H9 (cell line): ENCODE results near the gene MPST. TPM values are rescaled to one million over a fixed set of nuclear protein-coding genes. Genes with fewer than 3 reads are reported as not detected.

Experiments
- DNase-seq: peaks from one replicate; pipeline ENCODE4 v3.0.0-alpha.2; 2017
- H2AFZ ChIP-seq: one replicate; pipeline ENCODE4 v1.6.1; 2013; ENCODE audit warnings: mild to moderate bottlenecking, low read length, control low read depth, moderate library complexity
- H2AK5ac ChIP-seq: 2 replicates; pipeline ENCODE4 v1.6.1; 2013; ENCODE audit warnings: low read length, control low read depth, mixed read lengths; ENCODE audit not compliant: insufficient read length
- H2BK120ac ChIP-seq: one replicate; pipeline ENCODE4 v1.6.1; 2013; ENCODE audit warnings: low read depth, mild to moderate bottlenecking, low read length, control low read depth, inconsistent platforms; ENCODE audit not compliant: poor library complexity, severe bottlenecking
- H2BK12ac ChIP-seq: 2 replicates; pipeline ENCODE4 v1.6.1; 2013; ENCODE audit warnings: low read length, control low read depth, mixed read lengths, low read depth; ENCODE audit not compliant: insufficient read length
- H2BK15ac ChIP-seq: 2 replicates; pipeline ENCODE4 v1.6.1; 2013; ENCODE audit warnings: low read depth, low read length, control low read depth
- H2BK20ac ChIP-seq: one replicate; pipeline ENCODE4 v1.6.1; 2013; ENCODE audit warnings: low read depth, mild to moderate bottlenecking, low read length, control low read depth, inconsistent platforms; ENCODE audit not compliant: poor library complexity, severe bottlenecking
- H2BK5ac ChIP-seq: 2 replicates; pipeline ENCODE4 v1.6.1; 2013; ENCODE audit warnings: low read length, control low read depth, mixed read lengths; ENCODE audit not compliant: insufficient read length
- H3K14ac ChIP-seq: 2 replicates; pipeline ENCODE4 v1.6.1; 2013; ENCODE audit warnings: low read length, control low read depth; ENCODE audit not compliant: insufficient read depth
- H3K18ac ChIP-seq: 2 replicates; pipeline ENCODE4 v1.6.1; 2013; ENCODE audit warnings: low read depth, mild to moderate bottlenecking, mixed read lengths, low read length, control low read depth; ENCODE audit not compliant: insufficient read length
- H3K23ac ChIP-seq: 2 replicates; pipeline ENCODE4 v1.6.1; 2013; ENCODE audit warnings: low read length, control low read depth, mixed read lengths, low read depth; ENCODE audit not compliant: insufficient read length
- H3K23me2 ChIP-seq: 2 replicates; pipeline ENCODE4 v1.6.1; 2013; ENCODE audit warnings: low read depth, mild to moderate bottlenecking, mixed read lengths, low read length, control low read depth; ENCODE audit not compliant: insufficient read length, poor library complexity, severe bottlenecking
- H3K27ac ChIP-seq: 2 replicates; pipeline ENCODE4 v1.5.1; 2013; ENCODE audit warnings: low read length, control low read depth, mixed read lengths, low read depth; ENCODE audit not compliant: insufficient read length
- H3K27me3 ChIP-seq: 2 replicates; pipeline ENCODE4 v1.6.1; 2013; ENCODE audit warnings: low read length, control low read depth, inconsistent platforms; ENCODE audit not compliant: insufficient read depth
- H3K4ac ChIP-seq: 2 replicates; pipeline ENCODE4 v1.6.1; 2013; ENCODE audit warnings: low read depth, mild to moderate bottlenecking, control low read depth, inconsistent platforms, low read length, moderate library complexity
- H3K4me1 ChIP-seq: 2 replicates; pipeline ENCODE4 v1.6.1; 2013; ENCODE audit warnings: low read length, control low read depth, inconsistent platforms; ENCODE audit not compliant: insufficient read depth
- H3K4me2 ChIP-seq: 2 replicates; pipeline ENCODE4 v1.6.1; 2013; ENCODE audit warnings: low read length, control low read depth, mixed read lengths; ENCODE audit not compliant: insufficient read length, insufficient read depth
- H3K56ac ChIP-seq: 2 replicates; pipeline ENCODE4 v1.6.1; 2013; ENCODE audit warnings: low read depth, mild to moderate bottlenecking, mixed read lengths, low read length, control low read depth; ENCODE audit not compliant: insufficient read length
- H3K79me1 ChIP-seq: 2 replicates; pipeline ENCODE4 v1.6.1; 2013; ENCODE audit warnings: low read depth, mild to moderate bottlenecking, moderate library complexity, low read length, control low read depth, inconsistent platforms; ENCODE audit not compliant: insufficient read depth, poor library complexity, severe bottlenecking
- H3K79me2 ChIP-seq: 2 replicates; pipeline ENCODE4 v1.6.1; 2013; ENCODE audit warnings: low read length, control low read depth, inconsistent platforms; ENCODE audit not compliant: insufficient read depth
- H3K9ac ChIP-seq: 2 replicates; pipeline ENCODE4 v1.6.1; 2013; ENCODE audit warnings: low read length, control low read depth, mixed read lengths; ENCODE audit not compliant: insufficient read length; ENCODE audit errors: extremely low read depth
- H3K9me3 ChIP-seq: one replicate; pipeline ENCODE4 v1.6.1; 2013; ENCODE audit warnings: low read depth, low read length, inconsistent platforms; ENCODE audit not compliant: control insufficient read depth
- H3T11ph ChIP-seq: one replicate; pipeline ENCODE4 v1.6.1; 2013; ENCODE audit warnings: mild to moderate bottlenecking, low read length, control low read depth, inconsistent platforms
- H4K20me1 ChIP-seq: one replicate; pipeline ENCODE4 v1.6.1; 2013; ENCODE audit not compliant: control insufficient read depth, insufficient read length, insufficient read depth
- H4K5ac ChIP-seq: 2 replicates; pipeline ENCODE4 v1.6.1; 2013; ENCODE audit warnings: low read depth, mild to moderate bottlenecking, mixed read lengths, low read length, control low read depth; ENCODE audit not compliant: insufficient read length
- H4K8ac ChIP-seq: replicated peaks from 2 replicates; pipeline ENCODE4 v1.6.1; 2013; ENCODE audit warnings: low read length, control low read depth, mixed read lengths, low read depth; ENCODE audit not compliant: insufficient read length
- H4K91ac ChIP-seq: 2 replicates; pipeline ENCODE4 v1.6.1; 2013; ENCODE audit warnings: low read depth, mild to moderate bottlenecking, moderate library complexity, mixed read lengths, low read length, control low read depth; ENCODE audit not compliant: insufficient read length
- H3K27ac Mint-ChIP-seq, 3 experiments: 2 replicates in 2 of 3; 3 replicates in 1 of 3; pipeline ENCODE4 v1.8.0; 2020 to 2021; ENCODE audit warnings: mixed read lengths in 3 of 3, mild to moderate bottlenecking in 1 of 3, moderate library complexity in 1 of 3
- H3K27me3 Mint-ChIP-seq: 2 replicates; pipeline ENCODE4 v1.8.0; 2021; ENCODE audit warnings: low read depth, mild to moderate bottlenecking, moderate library complexity, mixed read lengths
- H3K36me3 Mint-ChIP-seq, 3 experiments: 2 replicates in 2 of 3; 3 replicates in 1 of 3; pipeline ENCODE4 v1.8.0; 2020 to 2021; ENCODE audit warnings: low read depth in 3 of 3, mixed read lengths in 3 of 3; ENCODE audit not compliant: insufficient read depth in 1 of 3
- H3K4me1 Mint-ChIP-seq, 2 experiments: 2 replicates each; pipeline ENCODE4 v1.8.0; 2020; ENCODE audit warnings: mixed read lengths in 2 of 2
- H3K4me3 Mint-ChIP-seq, 2 experiments: 2 replicates in 1 of 2; 3 replicates in 1 of 2; pipeline ENCODE4 v1.8.0; 2020 to 2021; ENCODE audit warnings: mild to moderate bottlenecking in 2 of 2, mixed read lengths in 2 of 2, moderate library complexity in 1 of 2
- H3K9me3 Mint-ChIP-seq, 2 experiments: 2 replicates in 1 of 2; 3 replicates in 1 of 2; pipeline ENCODE4 v1.8.0; 2020; ENCODE audit warnings: mild to moderate bottlenecking in 2 of 2, mixed read lengths in 2 of 2, moderate library complexity in 1 of 2
- CTCF ChIP-seq: fragments of 200-600 bp; sonication (generic); conservative IDR thresholded peaks from 3 replicates; pipeline ENCODE4 v1.8.0; 2021; ENCODE audit warnings: antibody characterized with exemption, mild to moderate bottlenecking
- WGBS: extraction: QIAGEN DNeasy Blood & Tissue Kit; methylation state at CpG from one replicate; pipeline ENCODE4 v1.1.7; 2013; ENCODE audit warnings: missing lambda C conversion rate, low lambda C conversion rate, mixed read lengths; ENCODE audit not compliant: insufficient read length; ENCODE audit errors: extremely low coverage; 5-methylcytosine and 5-hydroxymethylcytosine counted together
- total RNA-seq: library from RNA; stranded (reverse); gene quantifications from 2 replicates; pipeline ENCODE4 v1.2.1, GENCODE V29; 2021

MPST gene
- total RNA-seq, 1 experiment from 2014 or later, result 70.5 TPM

- Histone ChIP-seq H2BK120ac (no peak overlapping the region), H2AK5ac (no peak overlapping the region), H3K4ac (no peak overlapping the region), H3K14ac (no peak overlapping the region), H3K27ac (no peak overlapping the region), H4K20me1 (no peaks in the 10 kb centered on the region), H3T11ph (no peak overlapping the region), H2BK15ac (no peak overlapping the region), H3K56ac (no peak overlapping the region), H3K27me3 (no peaks in the 10 kb centered on the region), H4K8ac (no peak overlapping the region), H3K79me1 (no peaks in the 10 kb centered on the region), H3K23ac (no peak overlapping the region), H3K18ac (no peak overlapping the region), H3K4me2 (no peak overlapping the region), H4K91ac (no peak overlapping the region), H3K9ac (no peak overlapping the region), H3K79me2 (no peaks in the 10 kb centered on the region), H3K23me2 (no peaks in the 10 kb centered on the region), H2BK5ac (no peak overlapping the region), H2BK12ac (no peak overlapping the region), H2BK20ac (no peak overlapping the region), H3K9me3 (no peaks in the 10 kb centered on the region), H3K4me1 (no peaks in the 10 kb centered on the region), H4K5ac (no peak overlapping the region), H2AFZ (no peak overlapping the region)
- Mint-ChIP-seq H3K4me3 (no peak overlapping the region), H3K36me3 (peaks cover 12 to 40% (median 39%) of the 10 kb centered on the region in 3 experiments; a peak in 6 of 7 replicates), H3K27me3 (no peaks in the 10 kb centered on the region), H3K9me3 (no peaks in the 10 kb centered on the region), H3K27ac (0 out of 7 replicates have a peak overlapping the region, but pooled peaks of 1 of the 3 experiments have one; percentile 23), H3K4me1 (peaks cover 22 to 37% of the 10 kb centered on the region in 2 experiments)
- no peak for TF ChIP-seq CTCF
- WGBS, result no CpG with 5 or more reads among the region's 34 CpGs
- no peak for DNase-seq
These were observed 4.3 kb downstream of the MPST start for GRCh38 chr22:37023743-37024338.
